SHP77 treated with DMSO at 0.1 percent for 48 hours (cell line): ENCODE data around the gene FSCN2.
"Not testable (repeated sequence)": the region's sequence is repeated elsewhere in the genome, so short reads cannot be mapped to it uniquely, and the experiment has no call there.

Experiments used
- DNase-seq: peaks from one replicate; lab custom pipeline; 2025; lab: John Stamatoyannopoulos, UW

FSCN2 gene

DNA sequence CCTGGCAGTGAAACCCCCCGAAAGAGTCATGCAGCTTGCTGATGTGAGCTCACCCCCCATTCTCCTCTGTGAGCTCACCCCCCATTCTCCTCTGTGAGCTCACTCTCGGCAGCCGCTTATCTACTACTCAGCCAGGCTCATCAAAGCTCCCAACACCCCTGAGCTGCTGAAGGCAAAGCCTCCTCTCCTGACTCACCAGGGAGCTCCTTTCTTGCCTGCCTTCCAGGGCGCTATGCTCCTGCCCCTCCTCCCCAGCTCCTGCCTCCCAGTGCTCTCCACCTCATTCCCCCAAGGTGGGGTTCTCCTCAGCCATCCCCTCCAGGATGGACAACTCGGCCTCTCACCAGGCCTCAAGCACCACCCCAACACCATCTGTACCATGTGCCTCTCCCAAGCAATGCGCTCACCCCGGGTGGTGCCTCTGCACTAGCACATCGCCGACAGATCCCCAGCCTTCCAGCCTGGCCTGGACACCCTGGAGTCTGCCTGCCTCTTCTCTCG lies 51.7 kb downstream of the FSCN2 start:
- DNase-seq = no peak

DNA sequence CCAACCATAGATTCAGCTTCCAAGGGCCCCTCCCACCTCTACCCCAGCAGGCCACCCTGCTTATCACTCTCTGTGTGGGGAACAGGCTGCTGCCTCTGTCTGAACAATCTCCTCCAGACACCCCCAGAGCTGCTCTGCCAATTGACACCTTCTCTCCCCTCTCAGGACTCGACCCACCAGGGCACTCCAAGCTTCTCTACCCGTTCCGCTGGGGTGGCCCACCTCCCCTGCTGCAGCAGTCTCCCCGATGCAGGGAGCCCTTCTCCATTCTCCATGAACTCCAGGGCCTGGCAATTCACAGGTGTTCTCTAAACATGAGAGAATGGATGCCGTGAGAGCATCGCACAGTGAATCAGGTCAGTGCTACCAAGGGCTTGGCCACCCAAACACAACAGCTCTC lies 52.3 kb downstream of the FSCN2 start:
- no peak for DNase-seq

GRCh38 chr17:81581758-81582157 lies 53.6 kb downstream of the FSCN2 start:
- no peak for DNase-seq

- DNase-seq = no peak
These were observed 54.2 kb downstream of the FSCN2 start for GRCh38 chr17:81582341-81582740.

- no peak for DNase-seq
These were observed 54.6 kb downstream of the FSCN2 start for GRCh38 chr17:81582749-81583148.

DNA sequence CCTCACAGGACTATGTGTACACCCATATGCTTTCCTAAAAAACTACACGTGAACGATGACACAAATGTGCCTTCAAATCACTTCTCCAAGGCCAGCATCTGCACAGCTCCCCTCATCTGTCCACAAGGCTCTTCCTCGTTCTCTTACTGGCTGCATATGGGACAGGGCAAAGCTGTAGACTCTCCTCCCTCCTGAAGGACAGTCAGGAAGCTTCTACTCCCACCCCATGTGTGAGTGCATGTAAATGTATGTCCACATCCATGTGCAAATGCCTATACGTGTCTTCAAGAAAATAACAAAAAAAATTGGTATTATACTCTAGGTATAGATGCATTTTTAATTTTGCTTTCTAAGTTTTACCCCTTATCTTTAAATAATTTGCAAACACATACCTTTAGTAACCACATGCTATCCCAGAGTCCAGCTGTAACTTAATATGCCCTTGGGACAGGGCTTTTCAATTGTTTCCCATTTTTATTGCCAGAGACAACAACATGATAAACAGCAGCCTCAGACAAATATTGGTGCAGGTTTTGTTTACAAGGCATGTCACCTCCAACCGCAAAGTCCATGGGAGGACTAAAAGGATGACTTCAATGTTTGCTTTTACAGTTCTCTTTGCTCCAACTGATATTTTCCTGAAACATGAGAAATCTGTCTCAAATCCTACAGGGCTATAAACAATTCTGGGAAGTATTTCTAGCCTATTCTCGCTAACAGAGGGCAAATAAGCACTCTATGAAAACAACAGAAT lies 55.6 kb downstream of the FSCN2 start:
- no peak for DNase-seq

DNA sequence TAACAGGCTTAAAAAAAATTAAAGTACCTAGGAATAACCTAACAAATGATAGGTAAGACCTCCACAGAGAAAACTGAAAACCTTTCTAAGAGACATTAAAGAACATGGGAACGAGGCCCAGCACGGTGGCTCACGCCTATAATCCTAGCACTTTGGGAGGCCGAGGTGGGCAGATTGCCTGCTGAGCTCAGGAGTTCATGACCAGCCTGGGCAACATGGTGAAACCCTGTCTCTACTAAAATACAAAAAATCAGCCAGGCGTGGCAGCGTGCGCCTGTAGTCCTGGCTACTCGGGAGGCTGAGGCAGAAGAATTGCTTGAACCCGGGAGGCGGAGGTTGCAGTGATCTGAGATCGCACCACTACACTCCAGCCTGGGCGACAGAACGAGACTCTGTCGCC lies 56.6 kb downstream of the FSCN2 start:
- DNase-seq = not testable (repeated sequence)

GRCh38 chr17:81586096-81586495 lies 57.9 kb downstream of the FSCN2 start:
- DNase-seq = no peak
